Fibroblast of upper back skin (primary cell): Measurements from ENCODE around the gene OR5B21.

Source experiments
- DNase-seq: peaks from one replicate; pipeline ENCODE4 v3.0.0-alpha.2; 2013

OR5B21 gene

GRCh38 chr11:58508005-58508404 is at the start of gene OR5B21:
Gene OR5B21 (minus strand): TSS chr11:58508105. CDS start chr11:58508105, 0 bp downstream.
- no peak for DNase-seq

- DNase-seq: no peak
These were observed 41.7 kb upstream of the OR5B21 start for GRCh38 chr11:58549644-58550043.

- no peak for DNase-seq
These were observed 38.9 kb upstream of the OR5B21 start for GRCh38 chr11:58546841-58547240.

DNA sequence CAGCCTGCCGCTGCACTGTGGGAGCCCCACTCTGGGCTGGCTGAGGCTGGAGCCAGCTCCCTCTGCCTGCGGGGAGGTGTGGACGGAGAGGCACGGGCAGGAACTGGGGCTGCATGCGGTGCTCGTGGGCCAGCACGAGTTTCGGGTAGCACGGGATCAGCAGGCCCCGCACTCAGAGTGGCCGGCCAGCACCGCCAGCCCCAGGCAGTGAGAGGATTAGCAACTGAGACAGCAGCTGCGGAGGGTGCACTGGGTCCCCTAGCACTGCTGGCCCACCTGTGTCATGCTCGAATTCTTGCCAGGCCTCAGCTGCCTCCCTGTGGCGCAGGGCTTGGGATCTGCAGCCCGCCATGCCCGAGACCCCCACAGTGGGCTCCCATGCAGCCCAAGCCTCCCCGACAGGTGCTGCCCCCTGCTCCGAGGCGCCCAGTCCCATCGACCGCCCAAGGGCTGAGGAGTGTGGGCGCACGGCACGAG is 24.0 kb upstream of the OR5B21 start:
- DNase-seq: no peak

GRCh38 chr11:58530236-58530635 is 22.3 kb upstream of the OR5B21 start:
- DNase-seq: no peak

- no peak for DNase-seq
These were observed 19.5 kb upstream of the OR5B21 start for GRCh38 chr11:58527429-58527828.

- DNase-seq: no peak
These were observed 18.8 kb upstream of the OR5B21 start for GRCh38 chr11:58526721-58527120.

DNA sequence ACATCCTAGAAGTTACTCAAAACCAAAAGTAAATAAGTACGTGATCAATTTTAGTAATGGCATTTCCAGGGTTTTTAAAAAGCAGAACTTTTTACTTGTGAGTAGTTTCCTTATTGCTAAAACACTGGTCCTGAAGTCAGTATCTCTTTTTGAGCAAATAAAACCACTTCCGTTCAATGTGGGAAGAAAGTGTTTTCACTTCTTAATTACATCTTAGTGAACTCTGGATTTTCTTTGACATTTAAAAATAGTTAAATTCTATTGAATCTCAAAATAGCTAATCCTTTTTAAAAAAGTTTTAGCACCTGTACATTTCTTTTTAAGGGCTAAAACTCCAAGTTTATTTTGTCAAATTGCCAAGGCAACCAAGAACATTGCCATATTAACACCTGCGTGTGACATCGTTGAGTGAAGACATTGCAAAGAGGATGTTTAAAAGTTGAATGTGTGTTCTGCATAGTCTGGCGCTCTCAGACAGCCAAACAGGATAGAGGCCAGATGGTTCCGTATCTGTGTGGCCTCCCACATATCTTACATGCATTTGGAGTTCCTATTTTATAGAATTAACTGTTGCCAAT is 17.2 kb upstream of the OR5B21 start:
- DNase-seq: no peak

DNA sequence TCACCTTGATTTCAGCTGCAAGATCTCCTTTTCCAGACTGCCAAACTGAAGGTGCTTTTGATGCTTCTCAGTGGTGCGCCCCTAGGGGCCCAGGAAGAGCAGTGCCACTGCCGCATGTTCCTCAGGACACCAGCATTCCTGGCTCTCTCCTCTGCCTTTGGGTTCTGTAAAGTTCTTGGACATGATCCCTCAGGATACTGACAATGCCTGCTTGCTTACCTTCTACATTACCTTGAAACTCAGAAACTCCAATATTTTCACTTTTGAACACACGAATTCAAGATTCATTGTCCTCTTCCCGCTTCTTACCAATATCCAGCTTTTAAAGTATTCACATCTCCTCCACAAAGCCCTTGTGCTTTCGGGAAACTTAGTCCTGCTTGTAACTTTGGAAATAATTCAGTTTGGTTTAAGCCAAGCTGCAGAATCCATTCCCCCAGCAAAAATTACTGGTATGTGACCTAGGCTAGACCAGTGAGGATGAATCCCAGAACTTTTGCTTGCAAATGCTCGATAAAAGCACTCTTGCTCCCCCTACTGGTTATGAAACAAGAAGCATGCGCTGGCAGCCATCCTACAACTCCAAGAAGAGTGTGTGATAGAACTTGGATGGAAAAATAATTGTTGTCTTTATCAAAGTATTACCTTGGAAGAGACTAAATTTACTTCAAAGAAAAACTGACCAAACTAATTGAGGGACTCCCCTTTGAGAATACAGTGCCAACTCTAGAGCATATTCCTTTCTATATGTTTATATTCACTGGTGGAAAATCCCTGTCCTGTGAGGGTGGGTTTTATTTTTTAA is 16.5 kb upstream of the OR5B21 start:
- DNase-seq: peak; percentile 85

GRCh38 chr11:58513747-58514367 is 6.0 kb upstream of the OR5B21 start:
- DNase-seq: peak; percentile 71

- no peak for DNase-seq
These were observed 3.7 kb upstream of the OR5B21 start for GRCh38 chr11:58511636-58512035.

GRCh38 chr11:58509748-58510147 is 1.8 kb upstream of the OR5B21 start:
- no peak for DNase-seq

- DNase-seq: no peak
These were observed 909 bp upstream of the OR5B21 start for GRCh38 chr11:58508814-58509213.

DNA sequence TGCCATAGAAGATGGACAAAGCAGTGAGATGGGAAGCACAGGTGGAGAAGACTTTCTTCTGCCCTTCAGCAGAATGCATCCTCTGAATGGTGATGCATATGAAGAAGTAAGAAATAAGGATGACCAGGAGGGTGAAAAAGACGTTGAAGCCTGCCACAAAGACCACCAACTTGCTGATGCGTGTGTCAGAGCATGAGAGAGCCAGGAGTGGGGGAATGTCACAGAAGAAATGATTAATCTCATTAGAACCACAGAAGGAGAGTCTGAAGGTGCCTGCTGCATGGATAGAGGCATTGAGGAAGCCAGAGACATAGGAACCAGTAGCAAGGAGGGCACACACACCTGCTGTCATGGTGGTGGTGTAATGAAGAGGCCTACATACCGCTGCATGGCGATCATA is 550 bp downstream of the OR5B21 start:
- DNase-seq: no peak

GRCh38 chr11:58506935-58507334 is 970 bp downstream of the OR5B21 start:
- no peak for DNase-seq

- no peak for DNase-seq
These were observed 2.1 kb downstream of the OR5B21 start for GRCh38 chr11:58505849-58506248.

DNA sequence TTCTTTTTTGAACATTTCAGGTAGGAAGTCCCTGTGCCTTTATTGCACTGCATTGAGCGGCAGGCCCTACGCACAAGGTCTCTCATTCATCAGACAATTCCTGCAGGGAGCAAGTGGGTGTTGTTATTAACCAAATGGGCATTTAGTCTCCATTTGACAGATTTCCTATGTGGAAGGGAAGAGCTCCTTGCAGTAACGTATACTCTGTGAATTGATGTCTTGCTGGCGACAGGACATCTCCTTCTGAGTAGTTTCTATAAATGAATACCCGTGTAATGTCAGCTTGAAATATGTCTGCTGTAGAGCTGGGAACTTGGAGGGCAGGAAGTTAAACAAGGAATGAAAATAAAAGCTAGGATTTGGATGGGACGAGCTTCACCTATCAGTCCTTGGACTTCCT is 3.7 kb downstream of the OR5B21 start:
- DNase-seq: no peak

DNA sequence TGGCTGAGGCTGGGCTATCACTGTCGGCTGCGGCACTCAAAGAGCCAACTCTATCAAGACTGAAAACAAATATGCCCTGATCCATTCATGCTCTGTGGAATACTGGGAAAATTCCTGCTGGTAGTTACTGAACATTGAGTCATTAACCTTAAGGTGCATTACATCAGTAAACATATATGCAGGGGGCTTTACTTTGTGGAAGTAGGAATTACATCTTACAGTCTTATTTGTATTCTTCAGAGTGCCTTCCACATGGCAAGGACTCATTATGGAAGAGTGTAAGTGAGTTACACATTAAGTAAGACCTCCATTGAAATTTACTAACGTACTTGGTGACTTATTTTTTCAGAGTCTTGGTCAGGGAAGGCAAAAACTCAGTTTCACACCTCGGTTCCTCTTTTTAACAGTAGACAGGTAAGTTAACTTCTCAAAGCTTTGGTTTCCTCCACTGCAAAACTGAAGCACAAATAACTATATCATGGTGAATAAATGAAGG is 4.5 kb downstream of the OR5B21 start:
- peak; percentile 23 for DNase-seq

DNA sequence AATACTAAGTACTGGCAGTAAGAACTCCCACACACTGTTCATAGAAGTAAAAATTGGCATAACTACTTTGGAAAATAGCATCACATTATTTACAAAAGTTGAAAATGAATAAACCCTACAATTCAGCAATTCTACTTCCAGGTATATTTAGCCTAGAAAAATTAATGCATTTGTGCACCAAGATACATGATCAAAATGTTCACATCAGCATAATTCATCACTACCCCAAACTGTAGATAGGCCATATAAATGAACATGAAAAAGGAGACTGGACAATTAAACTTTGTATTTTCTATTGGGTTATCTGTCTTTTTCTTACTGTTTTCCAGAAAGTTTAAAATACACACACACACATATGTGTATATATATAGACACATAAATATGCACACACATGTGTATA is 5.9 kb downstream of the OR5B21 start:
- no peak for DNase-seq

- DNase-seq: peak; percentile 6
These were observed 9.4 kb downstream of the OR5B21 start for GRCh38 chr11:58498464-58498863.

GRCh38 chr11:58497951-58498350 is 10.0 kb downstream of the OR5B21 start:
- DNase-seq: no peak

GRCh38 chr11:58495906-58496305 is 12.0 kb downstream of the OR5B21 start:
- no peak for DNase-seq

DNA sequence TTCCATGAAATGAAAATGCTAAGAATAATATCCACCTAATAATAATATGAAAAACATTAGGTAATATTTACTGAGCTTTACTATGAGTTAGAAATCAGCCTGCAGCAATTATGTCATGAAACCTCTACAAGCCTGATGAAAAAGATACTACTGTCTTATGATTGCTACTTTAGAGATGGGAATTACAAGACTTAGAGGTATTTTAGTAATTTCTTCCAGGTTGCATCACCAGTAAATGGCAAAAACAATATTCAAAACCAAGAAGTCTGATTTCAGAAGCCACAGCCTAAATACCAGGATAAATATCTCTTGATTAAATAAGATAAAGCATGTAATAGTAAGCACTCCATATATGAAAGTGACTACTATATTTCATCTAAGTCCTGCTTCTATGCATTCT is 13.8 kb downstream of the OR5B21 start:
- peak; percentile 61 for DNase-seq

DNA sequence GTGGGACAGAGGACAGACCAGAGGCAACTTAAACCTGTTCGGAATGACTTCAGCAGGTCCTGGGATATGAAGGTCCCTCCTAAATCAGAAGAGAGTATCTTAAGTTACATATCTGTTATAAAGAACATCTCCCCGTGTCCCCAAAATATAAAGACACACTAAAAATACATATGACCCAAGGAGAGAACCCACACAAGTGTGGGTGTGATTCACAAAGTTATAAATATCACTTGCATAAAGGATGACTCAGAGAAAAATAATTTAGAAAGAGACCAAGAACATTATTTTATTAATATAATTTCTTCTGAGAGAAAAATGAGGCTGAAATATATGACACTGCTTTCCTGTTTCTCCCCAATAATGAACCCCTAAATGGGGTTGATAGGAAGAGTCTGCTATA is 14.2 kb downstream of the OR5B21 start:
- DNase-seq: peak; percentile 22
